Measurements from ENCODE around the gene LDLRAD1.

LDLRAD1 gene

DNA sequence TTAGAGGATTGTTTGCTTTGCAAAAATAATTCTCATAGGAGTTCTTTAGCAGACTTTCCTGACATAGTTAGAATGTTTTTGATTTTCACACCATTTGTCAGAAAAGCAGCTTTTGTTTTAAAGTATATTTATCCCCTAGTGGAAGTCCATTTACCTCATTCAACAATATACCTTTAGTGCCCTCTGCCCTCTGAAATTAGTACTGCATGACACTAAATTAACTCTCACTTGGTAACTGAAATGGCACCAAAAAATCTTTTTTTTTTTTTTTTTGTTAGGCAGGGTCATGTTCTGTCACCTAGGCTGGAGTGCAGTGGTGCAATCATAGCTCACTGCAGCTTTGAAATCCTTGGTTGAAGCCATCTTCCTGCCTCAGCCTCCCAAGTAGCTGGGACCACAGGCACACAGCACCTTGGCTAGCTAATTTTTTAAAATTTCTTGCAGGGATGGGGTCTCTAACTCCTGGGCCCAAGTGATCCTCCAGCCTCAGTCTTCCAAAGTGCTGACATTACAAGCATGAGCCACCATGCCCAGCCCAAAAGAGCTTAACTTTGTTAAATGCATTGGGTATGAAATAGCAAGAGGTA, 58.2 kb downstream of the LDLRAD1 start:
- TF ChIP-seq ZNF274 (IDR thresholded peaks at IDR 0.05; ENCODE audit: low read depth, low read length): no peak
- H3K4me3 ChIP-seq (ENCODE audit: low read length): no peak overlapping the region

Measured in GM08714 (cell line).